ENCODE data around the gene ZNF135. TPM values are rescaled to one million over a fixed set of nuclear protein-coding genes. Genes with fewer than 3 reads are reported as not detected.

Gene ZNF135
- total and polyA plus RNA-seq, 2 donors (not counting 3 experiments of a cell fraction or from before 2014, with no cell fraction given): 1.2 to 1.5 TPM

- H2AFZ ChIP-seq (ENCODE audit: low read depth, low read length): no peak overlapping the region
- DNase-seq (ENCODE audit: low read depth, low spot score) (no peak), FAIRE-seq (no peak)
- no peak overlapping the region for H3K4me2 ChIP-seq (ENCODE audit: insufficient read depth, low read length)
- H3K4me1 ChIP-seq (ENCODE audit: control insufficient read depth, extremely low read depth, insufficient read depth, low read length): no peaks in the 10 kb centered on the region
- no peak overlapping the region for H3K9ac ChIP-seq (replicated peaks; ENCODE audit: extremely low read depth, insufficient read depth, low read length)
- TF ChIP-seq MAX (IDR thresholded peaks at IDR 0.05; ENCODE audit: insufficient read depth, insufficient read length) (no peak), GATA2 (IDR thresholded peaks at IDR 0.05; ENCODE audit: insufficient read depth, insufficient read length, low read depth, low read length) (no peak), EZH2 (IDR thresholded peaks at IDR 0.05; ENCODE audit: borderline replicate concordance, low read depth, low read length, severe bottlenecking) (no peak), JUN (IDR thresholded peaks at IDR 0.05; ENCODE audit: borderline replicate concordance, insufficient read depth, insufficient read length, low read depth) (no peak), MYC (IDR thresholded peaks at IDR 0.05; ENCODE audit: low read depth, low read length) (no peak), FOS (IDR thresholded peaks at IDR 0.05; ENCODE audit: borderline replicate concordance, insufficient read depth, low read length) (no peak)
- no peaks in the 10 kb centered on the region for H3K27me3 ChIP-seq (ENCODE audit: control insufficient read depth in 2 of 2, insufficient read depth in 2 of 2, low read length in 2 of 2)
- BruUV-seq (replicated peaks): no TSS peak
- no peaks in the 10 kb centered on the region for H3K9me1 ChIP-seq (replicated peaks; ENCODE audit: control insufficient read depth, extremely low read depth, insufficient read depth, low read length)
- peaks cover 4% of the 10 kb centered on the region for H3K9me3 ChIP-seq (replicated peaks; ENCODE audit: control insufficient read depth, insufficient read depth, low read length)
- no peak overlapping the region for H3K4me3 ChIP-seq (replicated peaks in 1 of 3; ENCODE audit: insufficient read depth in 1 of 3, low read depth in 1 of 3, low read length in 3 of 3)
- no peaks in the 10 kb centered on the region for H3K36me3 ChIP-seq (ENCODE audit: control insufficient read depth in 2 of 2, extremely low read depth in 1 of 2, insufficient read depth in 2 of 2, low read length in 2 of 2)
- dilution Hi-C loops (cut with MboI; ENCODE audit: extremely low pct_ligation_motif_present, low sequenced_read_pairs) (no loop called here), intact Hi-C loops (cut with micrococcal nuclease) (no loop called here)
- no peaks in the 10 kb centered on the region for H4K20me1 ChIP-seq (replicated peaks; ENCODE audit: control insufficient read depth, extremely low read depth, insufficient read depth, low read length)
- ChIA-PET POLR2A (no interaction called here), CTCF (no interaction called here)
- no peaks in the 10 kb centered on the region for H3K79me2 ChIP-seq (ENCODE audit: control insufficient read depth, insufficient read depth, low read length)
- H3K27ac ChIP-seq (ENCODE audit: insufficient read depth, low read depth, low read length): no peak overlapping the region
These were observed 5.5 kb upstream of the ZNF135 start for GRCh38 chr19:58053480-58054156.
